ENCODE measurements around the gene PER2. TPM values are rescaled to one million over a fixed set of nuclear protein-coding genes. Genes with fewer than 3 reads are reported as not detected.

PER2 gene
- total and polyA plus RNA-seq, 2 of the 13 experiments (the other 11 are each of a cell fraction or from before 2014, with no cell fraction given), result 5.1 to 9.4 TPM

DNA sequence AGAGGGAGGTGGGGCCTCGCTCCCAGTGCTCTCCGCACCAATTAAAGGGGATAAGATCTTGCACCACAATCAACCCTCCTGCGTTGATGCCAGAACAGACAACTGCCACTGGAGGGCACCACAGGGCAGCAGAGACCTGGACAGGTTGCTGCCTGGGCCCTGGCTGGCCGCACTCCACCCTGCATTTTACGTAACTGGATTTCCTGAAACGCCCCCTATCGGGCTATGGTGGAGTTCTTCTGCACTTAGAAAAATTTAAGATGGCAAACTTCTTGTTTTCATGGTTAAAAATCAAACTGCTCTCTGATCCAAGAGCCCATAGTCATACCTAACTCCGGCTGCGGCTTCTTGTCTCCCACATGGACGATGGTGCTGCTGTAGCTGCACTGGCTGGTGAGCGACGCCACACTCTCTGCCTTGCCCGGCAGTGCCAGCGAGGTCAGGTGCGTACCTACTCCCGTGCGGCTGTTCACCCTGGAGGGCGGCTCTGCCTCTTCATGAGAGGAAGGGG lies 31.8 kb downstream of the PER2 start (continued):
- TF ChIP-seq KDM3A (CRISPR knock-in tag; IDR thresholded peaks at IDR 0.05; ENCODE audit: low read depth), result 0 out of 2 replicates have a peak, but pooled peaks have one; percentile 69
- TF ChIP-seq TOE1 (CRISPR knock-in tag; IDR thresholded peaks at IDR 0.05), result peak; percentile 88; the same call in 1 of the 2 replicates
- TF ChIP-seq ZNF790 (CRISPR knock-in tag; IDR thresholded peaks at IDR 0.05; ENCODE audit: borderline replicate concordance), result 0 out of 2 replicates have a peak, but pooled peaks have one; percentile 53
- no peak for TF ChIP-seq ZNF616 (CRISPR knock-in tag; IDR thresholded peaks at IDR 0.05; ENCODE audit: low read depth)
- TF ChIP-seq, protein P1, sequence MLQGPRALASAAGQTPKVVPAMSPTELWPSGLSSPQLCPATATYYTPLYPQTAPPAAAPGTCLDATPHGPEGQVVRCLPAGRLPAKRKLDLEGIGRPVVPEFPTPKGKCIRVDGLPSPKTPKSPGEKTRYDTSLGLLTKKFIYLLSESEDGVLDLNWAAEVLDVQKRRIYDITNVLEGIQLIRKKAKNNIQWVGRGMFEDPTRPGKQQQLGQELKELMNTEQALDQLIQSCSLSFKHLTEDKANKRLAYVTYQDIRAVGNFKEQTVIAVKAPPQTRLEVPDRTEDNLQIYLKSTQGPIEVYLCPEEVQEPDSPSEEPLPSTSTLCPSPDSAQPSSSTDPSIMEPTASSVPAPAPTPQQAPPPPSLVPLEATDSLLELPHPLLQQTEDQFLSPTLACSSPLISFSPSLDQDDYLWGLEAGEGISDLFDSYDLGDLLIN (CRISPR knock-in tag; IDR thresholded peaks at IDR 0.05; ENCODE audit: borderline replicate concordance), result no peak
- TF ChIP-seq RFXAP (CRISPR knock-in tag; IDR thresholded peaks at IDR 0.05; ENCODE audit: borderline replicate concordance), result no peak
- no peak for TF ChIP-seq ZNF784 (CRISPR knock-in tag; IDR thresholded peaks at IDR 0.05; ENCODE audit: borderline replicate concordance)
- no peak; the same call in 1 of the 2 replicates for TF ChIP-seq CSRNP1 (CRISPR knock-in tag; IDR thresholded peaks at IDR 0.05)
- TF ChIP-seq FOSL1 (CRISPR knock-in tag; IDR thresholded peaks at IDR 0.05; ENCODE audit: borderline replicate concordance), result no peak
- no peak for TF ChIP-seq FOXA1 (IDR thresholded peaks at IDR 0.05)
- TF ChIP-seq FOXA1 (CRISPR knock-in tag; IDR thresholded peaks at IDR 0.05), result peak; percentile 50
- no peak for TF ChIP-seq SNAI1 (CRISPR knock-in tag; IDR thresholded peaks at IDR 0.05; ENCODE audit: borderline replicate concordance)
- TF ChIP-seq GATAD2A (CRISPR knock-in tag; IDR thresholded peaks at IDR 0.05), result peak; percentile 83
- TF ChIP-seq RBM39 (IDR thresholded peaks at IDR 0.05; ENCODE audit: low read depth, low read length, poor library complexity, severe bottlenecking), result no peak
- peak; percentile 67 for TF ChIP-seq ISL2 (CRISPR knock-in tag; IDR thresholded peaks at IDR 0.05)
- TF ChIP-seq, protein P2, sequence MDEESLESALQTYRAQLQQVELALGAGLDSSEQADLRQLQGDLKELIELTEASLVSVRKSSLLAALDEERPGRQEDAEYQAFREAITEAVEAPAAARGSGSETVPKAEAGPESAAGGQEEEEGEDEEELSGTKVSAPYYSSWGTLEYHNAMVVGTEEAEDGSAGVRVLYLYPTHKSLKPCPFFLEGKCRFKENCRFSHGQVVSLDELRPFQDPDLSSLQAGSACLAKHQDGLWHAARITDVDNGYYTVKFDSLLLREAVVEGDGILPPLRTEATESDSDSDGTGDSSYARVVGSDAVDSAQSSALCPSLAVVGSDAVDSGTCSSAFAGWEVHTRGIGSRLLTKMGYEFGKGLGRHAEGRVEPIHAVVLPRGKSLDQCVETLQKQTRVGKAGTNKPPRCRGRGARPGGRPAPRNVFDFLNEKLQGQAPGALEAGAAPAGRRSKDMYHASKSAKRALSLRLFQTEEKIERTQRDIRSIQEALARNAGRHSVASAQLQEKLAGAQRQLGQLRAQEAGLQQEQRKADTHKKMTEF (CRISPR knock-in tag; IDR thresholded peaks at IDR 0.05), result no peak; the same call in 1 of the 2 replicates
- TF ChIP-seq ZMYM3 (CRISPR knock-in tag; IDR thresholded peaks at IDR 0.05), result no peak
- TF ChIP-seq TCF7L2 (IDR thresholded peaks at IDR 0.05; ENCODE audit: low read depth, low read length), result no peak
- no peak for TF ChIP-seq HOXD1 (CRISPR knock-in tag; IDR thresholded peaks at IDR 0.05)
- no peak for TF ChIP-seq ZNF484 (CRISPR knock-in tag; IDR thresholded peaks at IDR 0.05; ENCODE audit: borderline replicate concordance, low read depth)
- TF ChIP-seq TCF7 (IDR thresholded peaks at IDR 0.05; ENCODE audit: low read depth), result no peak
- TF ChIP-seq ZFP82 (CRISPR knock-in tag; IDR thresholded peaks at IDR 0.05; ENCODE audit: borderline replicate concordance), result no peak
- no peak for TF ChIP-seq PTBP1 (IDR thresholded peaks at IDR 0.05; ENCODE audit: low read depth, low read length, poor library complexity, severe bottlenecking)
- peak; percentile 57; the same call in 1 of the 2 replicates for TF ChIP-seq FOXK1 (CRISPR knock-in tag; IDR thresholded peaks at IDR 0.05; ENCODE audit: borderline replicate concordance, low read depth)
- TF ChIP-seq, protein P3, sequence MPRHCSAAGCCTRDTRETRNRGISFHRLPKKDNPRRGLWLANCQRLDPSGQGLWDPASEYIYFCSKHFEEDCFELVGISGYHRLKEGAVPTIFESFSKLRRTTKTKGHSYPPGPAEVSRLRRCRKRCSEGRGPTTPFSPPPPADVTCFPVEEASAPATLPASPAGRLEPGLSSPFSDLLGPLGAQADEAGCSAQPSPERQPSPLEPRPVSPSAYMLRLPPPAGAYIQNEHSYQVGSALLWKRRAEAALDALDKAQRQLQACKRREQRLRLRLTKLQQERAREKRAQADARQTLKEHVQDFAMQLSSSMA (CRISPR knock-in tag; IDR thresholded peaks at IDR 0.05), result no peak
